Fibroblast of lung (primary cell): Measurements from ENCODE around the gene XRCC3. TPM values are rescaled to one million over a fixed set of nuclear protein-coding genes. Genes with fewer than 3 reads are reported as not detected.

Source experiments
- DNase-seq, 2 donors: peaks; one replicate each; pipeline versions ENCODE4 v3.0.0 to v3.0.0-alpha.2; 2010; ENCODE audit warnings: low read depth in 2 of 2
- H2AFZ ChIP-seq: 2 replicates; pipeline ENCODE4 v1.5.1; 2012; ENCODE audit warnings: low read length, control low read depth, inconsistent platforms
- H3K27ac ChIP-seq: 2 replicates; pipeline ENCODE4 v1.5.1; 2011; ENCODE audit warnings: low read length, control low read depth; ENCODE audit not compliant: insufficient read depth
- H3K27me3 ChIP-seq: 2 replicates; pipeline ENCODE4 v1.5.1; 2011; ENCODE audit warnings: mild to moderate bottlenecking, low read length; ENCODE audit not compliant: control insufficient read depth, insufficient read depth
- H3K36me3 ChIP-seq: 2 replicates; pipeline ENCODE4 v1.5.1; 2011; ENCODE audit warnings: low read length; ENCODE audit not compliant: control insufficient read depth, insufficient read depth
- H3K4me1 ChIP-seq: 2 replicates; pipeline ENCODE4 v1.5.1; 2011; ENCODE audit warnings: low read length; ENCODE audit not compliant: control insufficient read depth, insufficient read depth; ENCODE audit errors: extremely low read depth
- H3K4me2 ChIP-seq: 2 replicates; pipeline ENCODE4 v1.5.1; 2011; ENCODE audit warnings: low read length, control low read depth; ENCODE audit not compliant: insufficient read depth; ENCODE audit errors: extremely low read depth
- H3K4me3 ChIP-seq, 4 experiments: fragments of 200-600 bp in 1 of 4; sonication (generic) in 1 of 4; replicated peaks in 1 of 4; 2 replicates each; pipeline ENCODE4 v1.5.1; 2011 to 2016; ENCODE audit warnings: low read length in 4 of 4, low read depth in 3 of 4, mild to moderate bottlenecking in 3 of 4, control low read depth in 2 of 4, inconsistent platforms in 1 of 4, mixed read lengths in 1 of 4; ENCODE audit not compliant: insufficient read depth in 1 of 4; ENCODE audit errors: control extremely low read depth in 1 of 4
- H3K79me2 ChIP-seq: 2 replicates; pipeline ENCODE4 v1.5.1; 2012; ENCODE audit warnings: mild to moderate bottlenecking, low read length, inconsistent platforms; ENCODE audit not compliant: control insufficient read depth, insufficient read depth
- H3K9ac ChIP-seq: 2 replicates; pipeline ENCODE4 v1.5.1; 2011; ENCODE audit warnings: mild to moderate bottlenecking, low read length, control low read depth; ENCODE audit not compliant: insufficient read depth
- H3K9me3 ChIP-seq: 2 replicates; pipeline ENCODE4 v1.5.1; 2012; ENCODE audit warnings: low read depth, low read length; ENCODE audit not compliant: control insufficient read depth, insufficient read depth
- H4K20me1 ChIP-seq: 2 replicates; pipeline ENCODE4 v1.5.1; 2011; ENCODE audit warnings: low read length; ENCODE audit not compliant: control insufficient read depth, insufficient read depth; ENCODE audit errors: extremely low read depth
- EZH2 ChIP-seq: IDR thresholded peaks from 2 replicates; pipeline ENCODE4 v1.5.1; 2012; ENCODE audit warnings: low read length, control low read depth, mild to moderate bottlenecking; ENCODE audit errors: missing control alignments
- polyA plus RNA-seq, 2 donors: library from polyadenylated mRNA; depleted of rRNA in 1 of 2; stranded (reverse) in 1 of 2; unstranded in 1 of 2; fragments of >200 nt; gene quantifications; 2 replicates each; pipeline ENCODE4 v1.2.1, GENCODE V29; 2011 to 2012; ENCODE audit warnings: missing spikeins in 1 of 2
- total RNA-seq: library from RNA; depleted of rRNA; stranded (reverse); fragments of >200 nt; gene quantifications from 2 replicates; pipeline ENCODE4 v1.2.1, GENCODE V29; 2014
- TF ChIP-seq, protein P1 (sequence below), 2 donors: IDR thresholded peaks in 1 of 2; conservative IDR thresholded peaks in 1 of 2; 1 replicate in 1 of 2; 2 replicates in 1 of 2; pipeline ENCODE4 v1.5.1; 2011 to 2012; ENCODE audit warnings: low read length in 2 of 2, control low read depth in 1 of 2, inconsistent platforms in 1 of 2, low read depth in 1 of 2, mild to moderate bottlenecking in 1 of 2

Gene XRCC3
- total and polyA plus RNA-seq, 2 donors (not counting 1 experiment from before 2014, with no cell fraction given), result 4.9 to 9.2 TPM

DNA sequence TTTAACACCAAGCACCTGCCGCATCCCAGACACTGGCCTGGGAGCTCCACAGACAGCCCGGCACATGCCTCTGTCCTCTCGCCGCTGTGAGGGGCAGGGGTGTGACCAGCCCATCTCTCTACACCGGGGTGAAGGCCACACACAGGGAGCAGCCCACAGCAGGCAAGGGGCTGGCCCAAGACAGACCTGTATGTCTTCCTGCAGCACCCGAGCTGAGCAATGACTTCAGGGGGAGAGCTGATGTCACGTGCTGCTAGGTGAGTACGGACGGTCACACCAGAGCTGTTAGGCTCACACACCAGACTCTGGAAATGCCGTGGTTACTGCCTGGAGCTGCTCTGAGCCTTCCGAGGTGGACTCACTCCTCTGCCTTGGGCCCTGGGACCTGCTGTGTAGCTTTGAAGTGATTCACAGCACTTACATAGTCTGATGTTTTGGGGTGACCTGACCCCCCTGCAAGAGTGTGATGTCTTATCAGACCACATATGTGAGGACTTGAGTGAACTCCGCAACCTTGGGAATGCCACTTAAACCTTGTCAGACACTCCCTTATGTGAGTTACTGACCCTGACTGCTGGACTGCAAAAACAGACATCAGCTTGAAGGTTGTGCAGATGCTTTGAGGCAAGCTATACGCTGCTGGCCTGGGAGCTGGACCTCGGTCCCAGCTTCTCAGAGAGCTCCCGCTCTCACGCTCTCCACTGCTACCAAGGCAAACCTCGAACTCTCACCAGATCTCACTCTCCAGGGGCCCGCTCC is 1.8 kb downstream of the XRCC3 start:
- peak overlapping the region; percentile 48 for H3K4me2 ChIP-seq
- H3K79me2 ChIP-seq, result peaks cover 41% of the 10 kb centered on the region

GRCh38 chr14:103712633-103713247 is 2.5 kb downstream of the XRCC3 start:
- DNase-seq, result no peak
- Histone ChIP-seq H4K20me1 (no peaks in the 10 kb centered on the region), H3K9ac (no peak overlapping the region), H3K9me3 (no peaks in the 10 kb centered on the region), H3K27ac (no peak overlapping the region), H3K4me1 (peaks cover 4% of the 10 kb centered on the region), H3K4me3 (no peak overlapping the region), H2AFZ (no peak overlapping the region), H3K36me3 (peaks cover 9% of the 10 kb centered on the region), H3K79me2 (peaks cover 34% of the 10 kb centered on the region), H3K27me3 (no peaks in the 10 kb centered on the region), H3K4me2 (no peak overlapping the region)
- TF ChIP-seq, protein P1, sequence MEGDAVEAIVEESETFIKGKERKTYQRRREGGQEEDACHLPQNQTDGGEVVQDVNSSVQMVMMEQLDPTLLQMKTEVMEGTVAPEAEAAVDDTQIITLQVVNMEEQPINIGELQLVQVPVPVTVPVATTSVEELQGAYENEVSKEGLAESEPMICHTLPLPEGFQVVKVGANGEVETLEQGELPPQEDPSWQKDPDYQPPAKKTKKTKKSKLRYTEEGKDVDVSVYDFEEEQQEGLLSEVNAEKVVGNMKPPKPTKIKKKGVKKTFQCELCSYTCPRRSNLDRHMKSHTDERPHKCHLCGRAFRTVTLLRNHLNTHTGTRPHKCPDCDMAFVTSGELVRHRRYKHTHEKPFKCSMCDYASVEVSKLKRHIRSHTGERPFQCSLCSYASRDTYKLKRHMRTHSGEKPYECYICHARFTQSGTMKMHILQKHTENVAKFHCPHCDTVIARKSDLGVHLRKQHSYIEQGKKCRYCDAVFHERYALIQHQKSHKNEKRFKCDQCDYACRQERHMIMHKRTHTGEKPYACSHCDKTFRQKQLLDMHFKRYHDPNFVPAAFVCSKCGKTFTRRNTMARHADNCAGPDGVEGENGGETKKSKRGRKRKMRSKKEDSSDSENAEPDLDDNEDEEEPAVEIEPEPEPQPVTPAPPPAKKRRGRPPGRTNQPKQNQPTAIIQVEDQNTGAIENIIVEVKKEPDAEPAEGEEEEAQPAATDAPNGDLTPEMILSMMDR (conservative IDR thresholded peaks at IDR 0.05 in 1 of 2, IDR thresholded peaks at IDR 0.05 in 1 of 2; ENCODE audit: low read depth in 1 of 2, low read length in 2 of 2), result no peak
- no peak for TF ChIP-seq EZH2

More for the DNA sequence above, 1.8 kb downstream of the XRCC3 start:
- Histone ChIP-seq H2AFZ (no peak overlapping the region), H3K27me3 (no peaks in the 10 kb centered on the region), H3K4me1 (peaks cover 8% of the 10 kb centered on the region), H3K9me3 (no peaks in the 10 kb centered on the region), H3K36me3 (peaks cover 4% of the 10 kb centered on the region), H3K9ac (no peak overlapping the region), H4K20me1 (no peaks in the 10 kb centered on the region), H3K4me3 (no peak overlapping the region), H3K27ac (no peak overlapping the region)
- no peak for TF ChIP-seq EZH2
- TF ChIP-seq, protein P1 (conservative IDR thresholded peaks at IDR 0.05 in 1 of 2, IDR thresholded peaks at IDR 0.05 in 1 of 2; ENCODE audit: low read depth in 1 of 2, low read length in 2 of 2), result no peak
- DNase-seq, result no peak

GRCh38 chr14:103711516-103712431 is 3.5 kb downstream of the XRCC3 start:
- no peak overlapping the region for H2AFZ ChIP-seq
- DNase-seq, result no peak
- no peak overlapping the region for H3K4me3 ChIP-seq
- no peaks in the 10 kb centered on the region for H3K27me3 ChIP-seq
- peaks cover 26% of the 10 kb centered on the region for H3K79me2 ChIP-seq
- H3K4me1 ChIP-seq, result peaks cover 2% of the 10 kb centered on the region
- peak overlapping the region; percentile 22 for H3K27ac ChIP-seq
- TF ChIP-seq, protein P1 (conservative IDR thresholded peaks at IDR 0.05 in 1 of 2, IDR thresholded peaks at IDR 0.05 in 1 of 2; ENCODE audit: low read depth in 1 of 2, low read length in 2 of 2), result no peak
- no peak for TF ChIP-seq EZH2
- no peak overlapping the region for H3K4me2 ChIP-seq
- no peak overlapping the region for H3K9ac ChIP-seq
- H3K9me3 ChIP-seq, result no peaks in the 10 kb centered on the region
- peaks cover 17% of the 10 kb centered on the region for H3K36me3 ChIP-seq
- no peaks in the 10 kb centered on the region for H4K20me1 ChIP-seq
